CD14-positive monocyte (primary cell): Measurements from ENCODE around the gene SASS6. TPM values are rescaled to one million over a fixed set of nuclear protein-coding genes. Genes with fewer than 3 reads are reported as not detected.
A peak's percentile ranks its signal among the peaks of the same experiment; 100 is the strongest.

Experiments
- DNase-seq, 3 donors: peaks; one replicate each; pipeline ENCODE4 v3.0.0-alpha.2; 2011 to 2022
- H2AFZ ChIP-seq: 2 replicates; pipeline ENCODE4 v1.6.0; 2012; ENCODE audit warnings: mild to moderate bottlenecking, low read depth, low read length, inconsistent platforms; ENCODE audit not compliant: insufficient read depth, poor library complexity, severe bottlenecking
- H3K27ac ChIP-seq, 2 donors: 1 replicate in 1 of 2; 2 replicates in 1 of 2; pipeline ENCODE4 v1.5.1; 2012 to 2013; ENCODE audit warnings: low read length in 2 of 2, control low read depth in 1 of 2, inconsistent platforms in 1 of 2, low read depth in 1 of 2, mild to moderate bottlenecking in 1 of 2
- H3K27me3 ChIP-seq, 2 donors: one replicate each; pipeline versions ENCODE4 v1.6.0 to v1.6.1; 2011 to 2013; ENCODE audit warnings: low read length in 2 of 2; ENCODE audit not compliant: control insufficient read depth in 2 of 2, insufficient read depth in 2 of 2
- H3K36me3 ChIP-seq, 2 donors: replicated peaks in 1 of 2; 1 replicate in 1 of 2; 2 replicates in 1 of 2; pipeline versions ENCODE4 v1.5.1 to v1.6.1; 2012 to 2013; ENCODE audit warnings: low read length in 2 of 2, control low read depth in 1 of 2, inconsistent platforms in 1 of 2, mild to moderate bottlenecking in 1 of 2; ENCODE audit not compliant: insufficient read depth in 2 of 2, control insufficient read depth in 1 of 2
- H3K4me1 ChIP-seq, 2 donors: 1 replicate in 1 of 2; 2 replicates in 1 of 2; pipeline versions ENCODE4 v1.5.1 to v1.6.1; 2012 to 2013; ENCODE audit warnings: low read length in 2 of 2, control low read depth in 1 of 2, inconsistent platforms in 1 of 2, mild to moderate bottlenecking in 1 of 2, moderate library complexity in 1 of 2; ENCODE audit not compliant: insufficient read depth in 2 of 2, control insufficient read depth in 1 of 2
- H3K4me2 ChIP-seq: replicated peaks from 2 replicates; pipeline ENCODE3; 2012; ENCODE audit warnings: low read length, moderate library complexity, mild to moderate bottlenecking; ENCODE audit not compliant: poor library complexity, severe bottlenecking; ENCODE audit errors: extremely low read depth
- H3K4me3 ChIP-seq, 3 experiments: fragments of 200-600 bp in 1 of 3; sonication (generic) in 1 of 3; replicated peaks in 1 of 3; 1 replicate in 2 of 3; 2 replicates in 1 of 3; pipeline ENCODE4 v1.5.1; 2011 to 2013; ENCODE audit warnings: low read length in 3 of 3, mild to moderate bottlenecking in 3 of 3, control low read depth in 2 of 3, low read depth in 2 of 3, inconsistent platforms in 1 of 3, moderate library complexity in 1 of 3
- H3K79me2 ChIP-seq: 2 replicates; pipeline ENCODE4 v1.6.0; 2012; ENCODE audit warnings: mild to moderate bottlenecking, control low read depth, inconsistent platforms, low read length, moderate library complexity; ENCODE audit not compliant: insufficient read depth
- H3K9ac ChIP-seq: 2 replicates; pipeline ENCODE4 v1.6.0; 2017; ENCODE audit warnings: low read length, mild to moderate bottlenecking; ENCODE audit not compliant: insufficient read depth, poor library complexity, severe bottlenecking
- H3K9me3 ChIP-seq, 2 donors: replicated peaks in 1 of 2; 1 replicate in 1 of 2; 2 replicates in 1 of 2; pipeline versions ENCODE4 v1.5.1 to v1.6.1; 2012 to 2013; ENCODE audit warnings: low read length in 2 of 2, control low read depth in 1 of 2; ENCODE audit not compliant: control insufficient read depth in 1 of 2, insufficient read depth in 1 of 2
- H4K20me1 ChIP-seq: 2 replicates; pipeline ENCODE4 v1.6.0; 2012; ENCODE audit warnings: mild to moderate bottlenecking, low read length, control low read depth, moderate library complexity; ENCODE audit not compliant: insufficient read depth
- H3K27ac Mint-ChIP-seq, 7 donors: one replicate each; pipeline ENCODE4 v1.8.0; 2020; ENCODE audit warnings: mild to moderate bottlenecking in 7 of 7, mixed read lengths in 7 of 7, moderate library complexity in 6 of 7, inconsistent platforms in 2 of 7
- H3K27me3 Mint-ChIP-seq, 3 donors: one replicate each; pipeline ENCODE4 v1.8.0; 2021 to 2022; ENCODE audit warnings: low read depth in 3 of 3, mild to moderate bottlenecking in 3 of 3, mixed read lengths in 3 of 3, moderate library complexity in 3 of 3, inconsistent platforms in 1 of 3
- H3K36me3 Mint-ChIP-seq, 2 donors: one replicate each; pipeline ENCODE4 v1.8.0; 2020; ENCODE audit warnings: mixed read lengths in 2 of 2, inconsistent platforms in 1 of 2, mild to moderate bottlenecking in 1 of 2
- H3K4me1 Mint-ChIP-seq: one replicate; pipeline ENCODE4 v1.8.0; 2020; ENCODE audit warnings: mild to moderate bottlenecking, mixed read lengths
- H3K4me3 Mint-ChIP-seq, 2 donors: one replicate each; pipeline ENCODE4 v1.8.0; 2020; ENCODE audit warnings: mild to moderate bottlenecking in 2 of 2, mixed read lengths in 2 of 2, moderate library complexity in 1 of 2
- H3K9me3 Mint-ChIP-seq, 7 donors: one replicate each; pipeline ENCODE4 v1.8.0; 2020 to 2022; ENCODE audit warnings: mixed read lengths in 7 of 7, mild to moderate bottlenecking in 6 of 7, moderate library complexity in 6 of 7, inconsistent platforms in 2 of 7
- CTCF ChIP-seq: fragments of 200-600 bp; IDR thresholded peaks from one replicate; pipeline ENCODE4 v1.8.0; 2022; ENCODE audit warnings: antibody characterized with exemption, mild to moderate bottlenecking
- WGBS: methylation state at CpG from one replicate; pipeline ENCODE4 v1.1.5; 2013; ENCODE audit warnings: missing lambda C conversion rate; ENCODE audit not compliant: insufficient coverage; 5-methylcytosine and 5-hydroxymethylcytosine counted together
- intact Hi-C, 2 donors: fragments of 100-400 bp; cut with micrococcal nuclease; formaldehyde crosslinking; loops; one replicate each; pipeline versions ENCODE4 v1.15.0 to v1.15.1; 2023
- polyA plus RNA-seq, 3 donors: library from polyadenylated mRNA; depleted of rRNA in 1 of 3; unstranded in 2 of 3; stranded (reverse) in 1 of 3; fragments of 300-500 nt in 2 of 3; fragments of >200 nt in 1 of 3; fragmentation: Illumina TruSeq in 2 of 3; gene quantifications; 1 replicate in 2 of 3; 2 replicates in 1 of 3; pipeline ENCODE4 v1.2.3, GENCODE V29; 2012 to 2021

SASS6 gene
- polyA plus RNA-seq, 3 donors: 0.53 to 0.98 (median 0.93) TPM

DNA sequence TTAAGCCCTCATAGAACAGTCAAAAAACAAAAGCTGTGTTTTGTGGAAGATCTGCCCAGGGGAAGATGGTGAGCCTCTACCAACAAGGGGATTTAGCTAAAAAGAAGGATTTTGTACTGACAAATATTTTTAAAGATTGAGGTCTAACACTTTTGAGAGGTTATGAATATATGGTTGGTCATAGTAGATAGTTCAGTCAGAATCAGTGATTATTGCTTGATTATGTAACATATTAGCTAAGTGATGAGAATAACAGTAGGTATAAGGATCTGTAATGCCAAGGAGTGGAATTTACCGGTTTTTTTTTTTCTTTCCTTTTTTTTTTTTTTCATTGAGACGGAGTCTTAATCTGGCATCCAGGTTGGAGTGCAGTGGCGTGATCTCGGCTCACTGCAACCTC is 79.0 kb downstream of the SASS6 start:
- DNase-seq: no peak
- Histone ChIP-seq H3K4me3 (no peak overlapping the region), H3K36me3 (peaks cover 17 to 49% of the 10 kb centered on the region in 2 donors), H3K79me2 (peaks cover 94% of the 10 kb centered on the region), H2AFZ (no peak overlapping the region), H3K9me3 (no peaks in the 10 kb centered on the region), H3K4me1 (peaks cover 20 to 32% of the 10 kb centered on the region in 2 donors), H3K4me2 (no peak overlapping the region), H4K20me1 (peaks cover 89% of the 10 kb centered on the region), H3K9ac (no peak overlapping the region), H3K27me3 (no peaks in the 10 kb centered on the region), H3K27ac (peak overlapping the region in 1 of 2 donors; percentile 55)
- WGBS: 86% methylated on average over 1 of the region's 4 CpGs
- Mint-ChIP-seq H3K4me3 (no peak overlapping the region), H3K4me1 (peaks cover 24% of the 10 kb centered on the region), H3K27ac (no peak overlapping the region), H3K9me3 (no peaks in the 10 kb centered on the region), H3K36me3 (peaks cover 31 to 36% of the 10 kb centered on the region in 2 donors), H3K27me3 (no peaks in the 10 kb centered on the region)
- intact Hi-C loops: no loop called here
- no peak for TF ChIP-seq CTCF

GRCh38 chr1:100053119-100053518 is 79.6 kb downstream of the SASS6 start:
- H3K9me3 Mint-ChIP-seq: no peaks in the 10 kb centered on the region
- H3K4me3 ChIP-seq: no peak overlapping the region
- intact Hi-C loops: no loop called here
- H3K27ac ChIP-seq: peak overlapping the region in 1 of 2 donors; percentile 55
- no peaks in the 10 kb centered on the region for H3K27me3 Mint-ChIP-seq
- peaks cover 13 to 43% of the 10 kb centered on the region in 2 donors for H3K36me3 ChIP-seq
- peaks cover 27 to 38% of the 10 kb centered on the region in 2 donors for H3K4me1 ChIP-seq
- H3K9ac ChIP-seq: no peak overlapping the region
- H3K36me3 Mint-ChIP-seq: peaks cover 28 to 36% of the 10 kb centered on the region in 2 donors
- DNase-seq: no peak
- peaks cover 98% of the 10 kb centered on the region for H3K79me2 ChIP-seq
- no peak overlapping the region for H2AFZ ChIP-seq
- H3K4me1 Mint-ChIP-seq: peaks cover 30% of the 10 kb centered on the region
- H3K4me2 ChIP-seq: no peak overlapping the region
- TF ChIP-seq CTCF: no peak
- H3K27me3 ChIP-seq: no peaks in the 10 kb centered on the region
- no peak overlapping the region for H3K4me3 Mint-ChIP-seq
- peaks cover 90% of the 10 kb centered on the region for H4K20me1 ChIP-seq
- no peaks in the 10 kb centered on the region for H3K9me3 ChIP-seq
- H3K27ac Mint-ChIP-seq: peak overlapping the region in 3 of 7 donors; percentile 20 to 54 (median 46)
